Measurements from ENCODE around the gene SLC27A5. TPM values are rescaled to one million over a fixed set of nuclear protein-coding genes. Genes with fewer than 3 reads are reported as not detected.

SLC27A5 gene
- total and polyA plus RNA-seq, 2 of the 13 experiments (the other 11 are each of a cell fraction or from before 2014, with no cell fraction given) = 30.3 to 40.2 TPM

DNA sequence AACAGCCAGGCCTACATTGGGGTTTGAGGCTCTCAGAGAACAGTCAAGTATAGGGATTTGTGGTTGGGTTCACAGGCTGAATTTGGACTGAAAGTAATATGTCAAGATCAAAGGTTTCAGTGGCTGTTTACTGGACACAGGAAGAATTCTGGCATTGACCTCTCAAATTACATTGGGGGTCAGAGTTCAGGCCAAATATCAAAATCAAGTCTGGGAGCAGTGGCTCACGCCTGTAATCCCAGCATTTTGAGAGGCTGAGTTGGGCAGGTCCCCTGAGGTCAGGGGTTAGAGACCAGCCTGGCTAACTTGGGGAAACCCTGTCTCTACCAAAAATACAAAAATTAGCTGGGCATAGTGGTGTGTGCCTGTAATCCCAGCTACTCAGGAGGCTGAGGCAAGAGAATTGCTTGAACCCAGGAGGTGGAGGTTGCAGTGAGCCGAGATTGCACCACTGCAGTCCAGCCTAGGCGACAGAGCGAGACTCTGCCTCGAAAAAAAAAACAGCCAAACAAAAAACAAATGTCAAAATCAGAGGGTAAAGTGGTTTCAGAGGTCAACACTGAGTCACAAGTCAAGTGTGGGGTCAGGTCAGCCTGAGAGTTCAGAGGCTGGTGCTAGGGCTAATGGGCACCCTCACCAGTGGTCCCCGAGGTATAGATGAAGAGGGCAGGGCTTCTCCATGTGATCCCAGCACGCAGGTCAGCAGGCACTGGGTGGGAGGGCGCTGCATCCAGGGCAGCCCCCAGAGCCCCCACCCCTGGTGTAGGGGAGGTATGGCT is 1.5 kb downstream of the SLC27A5 start (continued):
- TF ChIP-seq DZIP1 (CRISPR knock-in tag; IDR thresholded peaks at IDR 0.05) = no peak
- peak; percentile 79 for TF ChIP-seq FOSL1 (CRISPR knock-in tag; IDR thresholded peaks at IDR 0.05; ENCODE audit: borderline replicate concordance)
- TF ChIP-seq KDM6A (CRISPR knock-in tag; IDR thresholded peaks at IDR 0.05; ENCODE audit: low read depth) = peak; percentile 35
- peak; percentile 90 for TF ChIP-seq HNF4G (IDR thresholded peaks at IDR 0.05; ENCODE audit: borderline replicate concordance, low read depth, low read length)
- TF ChIP-seq HNF4G (CRISPR knock-in tag; IDR thresholded peaks at IDR 0.05; ENCODE audit: borderline replicate concordance, low read depth) = peak; percentile 88
- TF ChIP-seq ZFP90 (CRISPR knock-in tag; IDR thresholded peaks at IDR 0.05; ENCODE audit: borderline replicate concordance) = no peak
- no peak for TF ChIP-seq SMAD9 (CRISPR knock-in tag; IDR thresholded peaks at IDR 0.05)
- peak; percentile 27; the same call in 1 of the 2 replicates for TF ChIP-seq ZGPAT (CRISPR knock-in tag; IDR thresholded peaks at IDR 0.05)
- no peak for TF ChIP-seq ONECUT2 (CRISPR knock-in tag; IDR thresholded peaks at IDR 0.05)
- no peak for TF ChIP-seq ZNF589 (CRISPR knock-in tag; conservative IDR thresholded peaks at IDR 0.05)
- TF ChIP-seq HNF4A (CRISPR knock-in tag; IDR thresholded peaks at IDR 0.05) = peak; percentile 82
- 0 out of 2 replicates have a peak, but pooled peaks have one; percentile 61 for TF ChIP-seq ZFX (CRISPR knock-in tag; IDR thresholded peaks at IDR 0.05; ENCODE audit: low read depth)
- TF ChIP-seq ZNF121 (CRISPR knock-in tag; IDR thresholded peaks at IDR 0.05) = 0 out of 2 replicates have a peak, but pooled peaks have one; percentile 51
- no peak for TF ChIP-seq SP4 (CRISPR knock-in tag; IDR thresholded peaks at IDR 0.05)
- peak; percentile 93; the same call in 1 of the 2 replicates for TF ChIP-seq NR2F6 (IDR thresholded peaks at IDR 0.05)
- peak; percentile 88 for TF ChIP-seq NR2F6 (CRISPR knock-in tag; IDR thresholded peaks at IDR 0.05)
- TF ChIP-seq FOXA3 (CRISPR knock-in tag; IDR thresholded peaks at IDR 0.05) = peak; percentile 46; the same call in 1 of the 2 replicates
- peak; percentile 33 for TF ChIP-seq CEBPG (CRISPR knock-in tag; IDR thresholded peaks at IDR 0.05)
- TF ChIP-seq NCOA2 (CRISPR knock-in tag; IDR thresholded peaks at IDR 0.05) = peak; percentile 43
- no peak for TF ChIP-seq ZNF512 (CRISPR knock-in tag; IDR thresholded peaks at IDR 0.05)
- TF ChIP-seq GTF2F1 (IDR thresholded peaks at IDR 0.05; ENCODE audit: low read length) = no peak
- TF ChIP-seq HCFC1 (IDR thresholded peaks at IDR 0.05; ENCODE audit: low read depth, low read length) = no peak
- no peak for TF ChIP-seq TBP (CRISPR knock-in tag; IDR thresholded peaks at IDR 0.05)
- no peak for TF ChIP-seq ZNF746 (CRISPR knock-in tag; IDR thresholded peaks at IDR 0.05)
- TF ChIP-seq ZSCAN9 (CRISPR knock-in tag; IDR thresholded peaks at IDR 0.05; ENCODE audit: borderline replicate concordance) = no peak
- no peak for TF ChIP-seq MTF2 (CRISPR knock-in tag; IDR thresholded peaks at IDR 0.05; ENCODE audit: borderline replicate concordance)
- TF ChIP-seq PRPF4 (IDR thresholded peaks at IDR 0.05; ENCODE audit: low read depth, low read length, poor library complexity, severe bottlenecking) = no peak
- no peak for TF ChIP-seq ZIK1 (CRISPR knock-in tag; IDR thresholded peaks at IDR 0.05; ENCODE audit: borderline replicate concordance, low read depth)

Data from HepG2 (cell line).